ENCODE results near the gene PDE1A.

The PDE1A gene

DNA sequence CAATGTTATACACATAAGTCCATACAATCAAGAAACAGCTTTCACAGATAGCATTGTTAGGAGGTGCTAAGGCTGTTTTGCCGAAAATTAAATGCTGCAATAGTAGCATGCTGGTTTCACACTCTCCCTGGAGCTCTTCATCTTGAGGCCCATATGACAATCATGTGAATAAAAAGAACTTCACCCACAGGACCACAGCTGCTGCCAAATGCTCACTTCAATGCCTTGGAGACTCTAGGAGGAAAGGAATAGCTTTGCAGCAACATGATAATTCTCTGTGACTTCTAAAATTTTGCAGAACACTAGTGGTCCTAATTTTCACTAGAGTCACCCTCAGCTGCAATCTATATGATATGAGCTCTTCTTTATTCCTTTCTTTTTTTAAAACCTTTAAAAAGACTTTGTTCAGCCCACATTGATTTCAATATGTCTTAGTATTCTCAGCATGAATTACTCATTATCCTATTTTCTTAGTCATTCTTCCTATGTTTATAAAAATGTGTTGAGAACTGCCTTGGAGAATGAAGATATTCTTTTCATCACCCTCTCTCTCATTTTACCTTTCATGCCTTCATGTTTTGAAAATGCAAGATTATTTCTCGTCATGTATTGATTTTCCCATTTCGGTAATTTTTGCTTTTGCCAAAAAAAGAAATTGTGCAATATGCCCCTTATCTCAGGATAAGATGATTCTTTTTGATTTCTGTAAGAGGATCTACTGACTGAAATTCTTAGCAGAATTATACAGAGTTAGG, 108.2 kb downstream of the PDE1A start:
- H3K9me3 ChIP-seq (ENCODE audit: insufficient read depth, low read depth, low read length), result 0 out of 2 replicates have a peak, but pooled peaks cover 2% of the 10 kb centered on the region
- WGBS, result 98% methylated on average over 3 of the region's 3 CpGs
- H3K27me3 ChIP-seq (ENCODE audit: insufficient read depth, low read length), result no peaks in the 10 kb centered on the region
- no peak overlapping the region for H3K27ac ChIP-seq (ENCODE audit: low read depth, low read length)
- H3K36me3 ChIP-seq (ENCODE audit: insufficient read depth, low read length), result no peaks in the 10 kb centered on the region
- no peaks in the 10 kb centered on the region for H3K4me1 ChIP-seq (ENCODE audit: insufficient read depth, low read length)
- H3K4me3 ChIP-seq (ENCODE audit: low read length), result no peak overlapping the region
- H3K9ac ChIP-seq (ENCODE audit: low read depth, low read length), result no peak overlapping the region

DNA sequence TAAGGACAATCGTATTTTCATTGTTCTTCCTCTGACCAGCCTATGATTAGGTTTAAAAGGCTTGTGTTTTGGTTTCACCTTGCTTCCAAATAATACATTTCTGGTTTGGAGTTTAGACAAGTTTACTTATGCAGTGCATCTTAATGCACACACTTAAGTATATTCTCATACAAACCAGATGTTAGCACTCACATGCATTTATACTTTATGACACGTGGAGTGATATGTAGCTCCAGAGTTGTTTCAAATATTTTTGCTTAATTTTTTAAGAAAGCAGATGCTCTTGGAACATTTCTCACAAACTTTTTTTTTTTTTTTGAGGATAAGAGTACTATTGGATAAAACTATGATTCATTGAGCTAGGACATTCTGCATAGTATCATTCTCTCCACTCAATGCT, 109.9 kb downstream of the PDE1A start:
- H3K4me3 ChIP-seq (ENCODE audit: low read length), result no peak overlapping the region
- WGBS, result 100% methylated on average over 1 of the region's 2 CpGs
- H3K36me3 ChIP-seq (ENCODE audit: insufficient read depth, low read length), result no peaks in the 10 kb centered on the region
- H3K27ac ChIP-seq (ENCODE audit: low read depth, low read length), result no peak overlapping the region
- no peaks in the 10 kb centered on the region for H3K27me3 ChIP-seq (ENCODE audit: insufficient read depth, low read length)
- no peak overlapping the region for H3K9ac ChIP-seq (ENCODE audit: low read depth, low read length)
- no peaks in the 10 kb centered on the region for H3K9me3 ChIP-seq (ENCODE audit: insufficient read depth, low read depth, low read length)
- H3K4me1 ChIP-seq (ENCODE audit: insufficient read depth, low read length), result no peaks in the 10 kb centered on the region

DNA sequence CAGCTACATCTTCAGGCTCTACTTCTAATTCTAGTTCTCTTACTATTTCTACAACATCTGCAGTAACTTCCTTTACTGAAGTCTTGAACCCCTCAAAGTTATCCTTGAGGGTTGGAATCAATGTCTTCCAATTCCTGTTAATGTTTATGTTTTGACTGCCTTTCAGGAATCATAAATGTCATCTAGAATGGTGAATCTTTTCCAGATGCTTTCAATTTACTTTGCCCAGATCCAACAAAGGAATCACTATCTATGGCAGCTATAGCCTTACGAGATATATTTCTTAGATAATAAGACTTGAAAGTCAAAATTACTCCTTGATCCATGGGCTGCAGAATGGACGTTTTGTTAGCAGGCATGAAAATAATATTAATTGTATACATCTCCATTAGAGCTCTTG, 123.9 kb downstream of the PDE1A start:
- Histone ChIP-seq H3K27me3 (ENCODE audit: insufficient read depth, low read length) (no peaks in the 10 kb centered on the region), H3K36me3 (ENCODE audit: insufficient read depth, low read length) (no peaks in the 10 kb centered on the region), H3K9me3 (ENCODE audit: insufficient read depth, low read depth, low read length) (no peaks in the 10 kb centered on the region), H3K4me3 (ENCODE audit: low read length) (no peak overlapping the region), H3K9ac (ENCODE audit: low read depth, low read length) (no peak overlapping the region), H3K4me1 (ENCODE audit: insufficient read depth, low read length) (no peaks in the 10 kb centered on the region), H3K27ac (ENCODE audit: low read depth, low read length) (no peak overlapping the region)
- WGBS, result 100% methylated on average over 1 of the region's 2 CpGs

DNA sequence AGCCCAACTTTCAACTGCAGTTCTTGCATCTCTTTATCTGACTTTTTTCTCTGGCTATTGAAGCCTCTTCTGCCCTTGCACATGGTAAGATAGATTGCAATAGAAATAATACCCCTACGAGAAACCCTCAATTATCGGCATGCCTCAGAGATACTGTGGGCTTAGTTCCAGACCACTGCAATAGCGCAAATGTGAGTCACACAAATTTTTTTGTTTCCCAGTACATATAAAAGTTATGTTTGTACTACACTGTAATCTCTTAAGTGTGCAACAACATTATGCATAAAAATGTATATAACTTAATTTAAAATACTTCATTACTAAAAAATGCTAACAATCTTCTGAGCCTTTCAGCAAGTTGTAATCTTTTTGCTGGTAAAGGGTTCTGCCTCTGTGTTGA, 124.7 kb downstream of the PDE1A start:
- H3K9ac ChIP-seq (ENCODE audit: low read depth, low read length), result no peak overlapping the region
- H3K9me3 ChIP-seq (ENCODE audit: insufficient read depth, low read depth, low read length), result no peaks in the 10 kb centered on the region
- H3K36me3 ChIP-seq (ENCODE audit: insufficient read depth, low read length), result no peaks in the 10 kb centered on the region
- no peak overlapping the region for H3K4me3 ChIP-seq (ENCODE audit: low read length)
- 97% methylated on average over 3 of the region's 3 CpGs for whole genome bisulfite sequencing
- no peaks in the 10 kb centered on the region for H3K27me3 ChIP-seq (ENCODE audit: insufficient read depth, low read length)
- no peak overlapping the region for H3K27ac ChIP-seq (ENCODE audit: low read depth, low read length)
- no peaks in the 10 kb centered on the region for H3K4me1 ChIP-seq (ENCODE audit: insufficient read depth, low read length)

DNA sequence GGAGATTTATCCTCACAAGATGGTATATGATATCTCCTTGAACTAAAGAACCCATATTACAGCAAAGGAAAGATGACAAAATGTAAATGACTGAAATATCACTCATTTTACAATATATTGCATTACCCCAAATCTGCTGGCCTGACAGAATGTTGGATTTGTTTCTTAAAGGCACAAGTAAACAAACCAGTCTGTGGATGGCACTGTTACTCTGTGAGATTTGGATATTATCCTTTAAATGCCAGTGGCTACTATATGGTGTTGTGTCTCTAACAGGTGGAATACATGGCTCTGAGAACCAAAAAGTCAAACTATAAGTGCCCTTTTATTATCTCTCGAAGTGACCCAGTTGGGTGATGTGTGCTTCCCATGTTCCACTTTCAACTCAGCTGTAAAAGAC, 125.7 kb downstream of the PDE1A start:
- Histone ChIP-seq H3K27ac (ENCODE audit: low read depth, low read length) (no peak overlapping the region), H3K4me1 (ENCODE audit: insufficient read depth, low read length) (no peaks in the 10 kb centered on the region), H3K9me3 (ENCODE audit: insufficient read depth, low read depth, low read length) (no peaks in the 10 kb centered on the region), H3K27me3 (ENCODE audit: insufficient read depth, low read length) (no peaks in the 10 kb centered on the region), H3K4me3 (ENCODE audit: low read length) (no peak overlapping the region), H3K36me3 (ENCODE audit: insufficient read depth, low read length) (no peaks in the 10 kb centered on the region), H3K9ac (ENCODE audit: low read depth, low read length) (no peak overlapping the region)
- 100% methylated on average over 1 of the region's 1 CpG for WGBS

DNA sequence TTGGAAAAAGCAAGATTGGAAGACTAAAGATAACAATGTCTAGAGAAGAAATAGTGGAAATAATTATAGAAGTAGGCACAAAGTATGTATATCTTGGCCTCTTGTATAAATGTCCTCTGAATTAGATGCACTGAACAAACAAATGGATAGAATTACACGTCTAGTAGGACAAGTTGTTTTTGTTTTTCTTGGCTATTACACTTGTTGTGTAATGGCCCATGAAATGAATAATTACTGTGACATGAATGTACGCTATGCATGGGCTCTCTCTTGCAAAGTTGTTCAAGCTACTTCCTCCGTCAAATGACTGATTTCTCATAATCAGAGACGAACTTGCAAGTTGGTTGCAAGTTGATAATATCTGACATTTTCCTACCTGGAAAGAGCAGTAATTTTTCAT, 126.2 kb downstream of the PDE1A start:
- H3K9ac ChIP-seq (ENCODE audit: low read depth, low read length), result no peak overlapping the region
- H3K4me1 ChIP-seq (ENCODE audit: insufficient read depth, low read length), result no peaks in the 10 kb centered on the region
- H3K36me3 ChIP-seq (ENCODE audit: insufficient read depth, low read length), result no peaks in the 10 kb centered on the region
- H3K9me3 ChIP-seq (ENCODE audit: insufficient read depth, low read depth, low read length), result no peaks in the 10 kb centered on the region
- 93% methylated on average over 4 of the region's 4 CpGs for whole genome bisulfite sequencing
- H3K4me3 ChIP-seq (ENCODE audit: low read length), result no peak overlapping the region
- no peak overlapping the region for H3K27ac ChIP-seq (ENCODE audit: low read depth, low read length)
- no peaks in the 10 kb centered on the region for H3K27me3 ChIP-seq (ENCODE audit: insufficient read depth, low read length)

DNA sequence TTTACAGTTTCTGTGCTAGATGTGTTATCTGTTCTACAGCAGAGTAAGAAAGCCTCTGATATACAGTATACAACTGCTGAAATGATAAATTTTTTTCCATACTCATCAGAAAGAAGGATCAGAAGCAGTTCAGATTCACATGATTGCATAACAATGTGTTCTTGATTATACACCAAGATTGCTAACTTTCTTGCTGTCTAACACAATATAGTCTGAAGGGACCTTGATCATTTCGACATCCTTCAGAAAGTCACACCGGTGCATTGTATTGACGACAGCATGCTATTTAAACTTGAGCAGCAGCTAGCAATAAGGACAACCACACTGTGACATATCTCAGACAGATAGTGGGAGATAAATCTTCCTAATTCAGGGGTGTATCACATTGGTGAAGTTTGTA, 127.2 kb downstream of the PDE1A start:
- H3K27ac ChIP-seq (ENCODE audit: low read depth, low read length), result no peak overlapping the region
- no peaks in the 10 kb centered on the region for H3K36me3 ChIP-seq (ENCODE audit: insufficient read depth, low read length)
- H3K27me3 ChIP-seq (ENCODE audit: insufficient read depth, low read length), result no peaks in the 10 kb centered on the region
- no peaks in the 10 kb centered on the region for H3K4me1 ChIP-seq (ENCODE audit: insufficient read depth, low read length)
- H3K9ac ChIP-seq (ENCODE audit: low read depth, low read length), result no peak overlapping the region
- no peak overlapping the region for H3K4me3 ChIP-seq (ENCODE audit: low read length)
- H3K9me3 ChIP-seq (ENCODE audit: insufficient read depth, low read depth, low read length), result no peaks in the 10 kb centered on the region
- WGBS, result 98% methylated on average over 3 of the region's 3 CpGs

DNA sequence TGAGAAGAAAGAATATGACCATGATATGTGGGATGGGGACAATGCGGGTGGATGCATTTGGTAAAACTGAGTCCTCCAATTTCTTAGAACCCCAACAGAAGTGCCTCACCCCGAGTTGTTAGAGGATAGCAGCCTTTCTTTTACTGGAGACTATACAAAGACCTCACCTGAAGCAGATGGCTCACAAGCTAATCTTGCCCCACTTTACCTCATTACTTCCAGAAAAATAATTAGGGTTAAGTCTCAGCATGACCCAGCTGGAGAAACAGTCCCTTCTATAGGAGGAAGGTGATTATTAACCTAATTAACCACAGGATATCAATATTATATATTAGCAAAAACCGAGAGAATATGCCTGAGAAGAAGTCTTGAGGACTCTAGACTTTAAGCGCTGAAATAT, 128.4 kb downstream of the PDE1A start:
- no peaks in the 10 kb centered on the region for H3K36me3 ChIP-seq (ENCODE audit: insufficient read depth, low read length)
- no peak overlapping the region for H3K9ac ChIP-seq (ENCODE audit: low read depth, low read length)
- no peaks in the 10 kb centered on the region for H3K9me3 ChIP-seq (ENCODE audit: insufficient read depth, low read depth, low read length)
- no peaks in the 10 kb centered on the region for H3K4me1 ChIP-seq (ENCODE audit: insufficient read depth, low read length)
- no peaks in the 10 kb centered on the region for H3K27me3 ChIP-seq (ENCODE audit: insufficient read depth, low read length)
- H3K27ac ChIP-seq (ENCODE audit: low read depth, low read length), result no peak overlapping the region
- no peak overlapping the region for H3K4me3 ChIP-seq (ENCODE audit: low read length)
- WGBS, result 93% methylated on average over 2 of the region's 4 CpGs

DNA sequence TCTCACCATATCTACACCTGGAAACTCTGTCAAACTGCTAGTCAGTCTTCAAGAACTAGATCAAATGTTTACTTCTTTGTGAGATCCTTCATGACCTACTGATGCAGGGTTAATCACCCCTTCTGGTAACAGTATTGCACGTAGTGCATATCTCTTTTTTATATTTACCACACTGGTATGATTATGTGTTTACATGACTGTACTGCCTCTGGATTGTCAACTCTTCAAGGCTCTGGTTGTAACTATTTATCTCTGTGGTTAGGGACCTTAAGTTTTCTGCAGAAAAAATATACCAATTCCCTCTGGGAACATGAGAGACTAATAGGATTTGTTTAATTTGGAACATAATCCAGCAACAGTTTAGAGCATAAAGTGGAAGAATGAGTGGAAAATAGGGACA, 135.5 kb downstream of the PDE1A start:
- Histone ChIP-seq H3K36me3 (ENCODE audit: insufficient read depth, low read length) (no peaks in the 10 kb centered on the region), H3K27ac (ENCODE audit: low read depth, low read length) (no peak overlapping the region), H3K4me3 (ENCODE audit: low read length) (no peak overlapping the region), H3K9me3 (ENCODE audit: insufficient read depth, low read depth, low read length) (no peaks in the 10 kb centered on the region), H3K9ac (ENCODE audit: low read depth, low read length) (no peak overlapping the region), H3K27me3 (ENCODE audit: insufficient read depth, low read length) (no peaks in the 10 kb centered on the region), H3K4me1 (ENCODE audit: insufficient read depth, low read length) (no peaks in the 10 kb centered on the region)
- 100% methylated on average over 1 of the region's 1 CpG for WGBS

DNA sequence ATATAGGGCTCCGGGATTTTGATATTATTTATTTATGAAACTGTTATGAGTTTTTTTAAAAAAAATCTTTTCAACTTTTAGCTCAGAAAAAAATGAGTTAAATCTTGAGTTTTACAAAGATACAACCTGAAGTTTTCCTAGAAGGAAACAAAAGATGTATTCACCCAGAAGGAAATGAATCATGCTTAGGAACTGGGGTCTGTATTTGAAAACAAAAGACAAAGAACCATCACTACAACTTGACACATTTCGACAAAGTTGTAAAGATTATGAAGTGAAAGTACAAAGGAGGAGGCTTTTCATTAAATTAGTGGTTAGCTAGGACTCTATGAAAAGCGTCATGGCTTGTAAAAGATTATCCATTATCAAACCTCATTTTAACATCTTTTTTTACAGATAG, 143.3 kb downstream of the PDE1A start:
- no peaks in the 10 kb centered on the region for H3K9me3 ChIP-seq (ENCODE audit: insufficient read depth, low read depth, low read length)
- H3K27ac ChIP-seq (ENCODE audit: low read depth, low read length), result no peak overlapping the region
- no peaks in the 10 kb centered on the region for H3K27me3 ChIP-seq (ENCODE audit: insufficient read depth, low read length)
- H3K4me1 ChIP-seq (ENCODE audit: insufficient read depth, low read length), result no peaks in the 10 kb centered on the region; the same call in 1 of the 2 replicates
- WGBS, result no CpG with 5 or more reads among the region's 3 CpGs
- H3K9ac ChIP-seq (ENCODE audit: low read depth, low read length), result no peak overlapping the region
- no peak overlapping the region for H3K4me3 ChIP-seq (ENCODE audit: low read length)
- H3K36me3 ChIP-seq (ENCODE audit: insufficient read depth, low read length), result no peaks in the 10 kb centered on the region

DNA sequence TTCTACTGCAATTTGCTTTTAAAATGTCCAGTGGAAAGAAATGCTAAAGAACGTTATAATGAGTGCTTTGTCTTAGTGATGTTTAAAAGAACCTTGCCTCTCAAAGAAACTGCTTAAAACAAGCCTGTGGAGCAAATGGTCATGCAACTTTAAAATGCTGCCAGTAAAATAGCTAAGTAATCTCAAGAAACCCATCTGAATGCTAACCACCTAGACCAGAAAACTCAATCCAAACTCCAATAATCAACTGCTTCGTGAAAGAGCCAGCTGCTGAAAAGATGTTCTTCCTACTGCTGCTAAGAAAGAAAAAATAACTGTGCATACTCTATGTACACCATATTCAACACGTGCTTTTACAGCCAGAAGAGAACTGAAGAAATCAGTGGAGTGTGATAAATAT, 145.6 kb downstream of the PDE1A start:
- Histone ChIP-seq H3K9me3 (ENCODE audit: insufficient read depth, low read depth, low read length) (peaks cover 9% of the 10 kb centered on the region; the same call in 1 of the 2 replicates), H3K27ac (ENCODE audit: low read depth, low read length) (no peak overlapping the region), H3K4me3 (ENCODE audit: low read length) (no peak overlapping the region), H3K27me3 (ENCODE audit: insufficient read depth, low read length) (no peaks in the 10 kb centered on the region), H3K4me1 (ENCODE audit: insufficient read depth, low read length) (no peaks in the 10 kb centered on the region; the same call in 1 of the 2 replicates), H3K9ac (ENCODE audit: low read depth, low read length) (no peak overlapping the region), H3K36me3 (ENCODE audit: insufficient read depth, low read length) (no peaks in the 10 kb centered on the region)
- 88% methylated on average over 2 of the region's 3 CpGs for WGBS

DNA sequence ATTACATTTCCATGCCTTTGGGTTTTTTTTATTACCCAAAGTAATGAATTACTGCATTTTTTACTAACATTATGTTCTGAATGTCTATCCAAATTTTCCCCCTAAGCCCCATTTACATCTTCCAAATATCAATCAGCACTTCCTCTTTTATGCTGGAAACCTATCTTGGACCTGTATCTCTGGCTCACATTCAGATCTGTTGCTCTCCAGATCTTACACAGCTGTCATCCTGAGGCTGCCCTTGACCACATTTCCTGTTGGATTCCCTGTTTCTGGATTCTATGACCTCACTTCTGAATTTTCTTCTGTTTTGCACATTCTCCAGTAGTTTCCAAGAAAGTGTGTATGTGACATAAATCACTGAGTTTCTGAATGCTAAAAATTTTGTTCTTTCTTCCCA, 146.7 kb downstream of the PDE1A start:
- H3K9ac ChIP-seq (ENCODE audit: low read depth, low read length), result no peak overlapping the region
- no peaks in the 10 kb centered on the region; the same call in 1 of the 2 replicates for H3K4me1 ChIP-seq (ENCODE audit: insufficient read depth, low read length)
- no peaks in the 10 kb centered on the region for H3K27me3 ChIP-seq (ENCODE audit: insufficient read depth, low read length)
- H3K36me3 ChIP-seq (ENCODE audit: insufficient read depth, low read length), result no peaks in the 10 kb centered on the region
- no peak overlapping the region for H3K27ac ChIP-seq (ENCODE audit: low read depth, low read length)
- no peak overlapping the region for H3K4me3 ChIP-seq (ENCODE audit: low read length)
- peaks cover 16% of the 10 kb centered on the region; the same call in 1 of the 2 replicates for H3K9me3 ChIP-seq (ENCODE audit: insufficient read depth, low read depth, low read length)

All from HUES64 (cell line).